AG09319 (cell line): ENCODE measurements around the gene ARHGAP15.

Experiments
- DNase-seq: peaks from one replicate; pipeline ENCODE4 v3.0.0-alpha.2; 2010; ENCODE audit warnings: low read depth; ENCODE audit errors: extremely low read depth
- CTCF ChIP-seq: IDR thresholded peaks from 2 replicates; pipeline ENCODE4 v1.5.1; 2011; ENCODE audit warnings: low read depth, mild to moderate bottlenecking, inconsistent platforms, low read length, moderate library complexity

ARHGAP15 gene

GRCh38 chr2:143290221-143290620 lies 161.0 kb downstream of the ARHGAP15 start:
- TF ChIP-seq CTCF: no peak
- no peak for DNase-seq

- TF ChIP-seq CTCF: no peak
- no peak for DNase-seq
Observed at GRCh38 chr2:143294068-143294467, 164.8 kb downstream of the ARHGAP15 start.

- TF ChIP-seq CTCF: no peak
- DNase-seq: no peak
Observed at GRCh38 chr2:143296089-143296488, 166.9 kb downstream of the ARHGAP15 start.

GRCh38 chr2:143297182-143297581 lies 168.0 kb downstream of the ARHGAP15 start:
- no peak for DNase-seq
- TF ChIP-seq CTCF: no peak

GRCh38 chr2:143300536-143300935 lies 171.3 kb downstream of the ARHGAP15 start:
- TF ChIP-seq CTCF: no peak
- no peak for DNase-seq

GRCh38 chr2:143311426-143311825 lies 182.2 kb downstream of the ARHGAP15 start:
- TF ChIP-seq CTCF: no peak
- no peak for DNase-seq

- DNase-seq: no peak
Observed at GRCh38 chr2:143312441-143312840, 183.2 kb downstream of the ARHGAP15 start.

More at GRCh38 chr2:143312441-143312840, 183.2 kb downstream of the ARHGAP15 start:
- no peak for TF ChIP-seq CTCF
